ENCODE results near the gene MRPL12. TPM values are rescaled to one million over a fixed set of nuclear protein-coding genes. Genes with fewer than 3 reads are reported as not detected.

The MRPL12 gene
- total RNA-seq, 1 donor from 2014 or later: 11.6 TPM

DNA sequence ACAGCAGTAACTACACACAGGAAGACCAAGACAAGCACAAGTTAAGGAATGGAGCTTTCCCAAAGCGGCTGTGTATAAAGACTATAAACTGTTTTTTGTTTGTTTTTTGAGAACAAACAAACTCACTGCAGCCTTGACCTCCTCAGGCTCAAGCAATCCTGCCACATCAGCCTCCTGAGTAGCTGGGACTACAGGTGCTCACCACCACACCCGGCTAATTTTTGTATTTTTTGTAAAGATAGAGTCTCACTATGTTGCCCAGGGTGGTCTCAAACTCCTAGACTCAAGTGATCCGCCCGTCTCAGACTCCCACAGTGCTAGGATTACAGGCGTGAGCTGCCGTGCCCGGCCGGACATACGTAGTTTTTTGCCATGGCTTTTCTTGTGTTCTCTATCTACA lies 42.7 kb upstream of the MRPL12 start:
- TF ChIP-seq, protein P1, sequence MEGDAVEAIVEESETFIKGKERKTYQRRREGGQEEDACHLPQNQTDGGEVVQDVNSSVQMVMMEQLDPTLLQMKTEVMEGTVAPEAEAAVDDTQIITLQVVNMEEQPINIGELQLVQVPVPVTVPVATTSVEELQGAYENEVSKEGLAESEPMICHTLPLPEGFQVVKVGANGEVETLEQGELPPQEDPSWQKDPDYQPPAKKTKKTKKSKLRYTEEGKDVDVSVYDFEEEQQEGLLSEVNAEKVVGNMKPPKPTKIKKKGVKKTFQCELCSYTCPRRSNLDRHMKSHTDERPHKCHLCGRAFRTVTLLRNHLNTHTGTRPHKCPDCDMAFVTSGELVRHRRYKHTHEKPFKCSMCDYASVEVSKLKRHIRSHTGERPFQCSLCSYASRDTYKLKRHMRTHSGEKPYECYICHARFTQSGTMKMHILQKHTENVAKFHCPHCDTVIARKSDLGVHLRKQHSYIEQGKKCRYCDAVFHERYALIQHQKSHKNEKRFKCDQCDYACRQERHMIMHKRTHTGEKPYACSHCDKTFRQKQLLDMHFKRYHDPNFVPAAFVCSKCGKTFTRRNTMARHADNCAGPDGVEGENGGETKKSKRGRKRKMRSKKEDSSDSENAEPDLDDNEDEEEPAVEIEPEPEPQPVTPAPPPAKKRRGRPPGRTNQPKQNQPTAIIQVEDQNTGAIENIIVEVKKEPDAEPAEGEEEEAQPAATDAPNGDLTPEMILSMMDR (IDR thresholded peaks at IDR 0.05; ENCODE audit: insufficient read depth, low read length, severe bottlenecking): no peak
- H3K36me3 ChIP-seq (ENCODE audit: control insufficient read depth, insufficient read depth, low read length): peaks cover 6% of the 10 kb centered on the region
- no peak overlapping the region for H3K4me3 ChIP-seq (ENCODE audit: low read depth, low read length)
- DNase-seq (ENCODE audit: low read depth) (no peak), FAIRE-seq (no peak)
- no peaks in the 10 kb centered on the region for H3K27me3 ChIP-seq (ENCODE audit: control insufficient read depth, insufficient read depth, low read length)

DNA sequence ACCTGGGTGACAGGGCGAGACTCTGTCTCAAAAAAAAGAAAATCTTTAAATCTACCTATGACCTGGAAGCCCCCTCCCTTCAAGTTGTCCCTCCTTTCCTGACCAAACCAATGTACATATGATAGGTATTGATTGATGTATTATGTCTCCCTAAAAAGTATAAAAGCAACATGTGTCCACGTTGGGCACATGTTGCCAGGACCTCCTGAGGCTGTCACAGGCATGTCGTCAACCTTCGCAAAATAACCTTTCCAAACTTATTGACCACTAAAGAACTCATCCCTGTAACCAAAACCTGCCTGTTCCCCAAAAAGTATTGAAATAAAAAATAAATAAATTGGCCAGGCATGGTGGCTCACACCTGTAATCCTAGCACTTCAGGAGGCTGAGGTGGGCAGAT lies 41.2 kb upstream of the MRPL12 start:
- no peak for FAIRE-seq
- Histone ChIP-seq H3K4me3 (ENCODE audit: low read depth, low read length) (no peak overlapping the region), H3K36me3 (ENCODE audit: control insufficient read depth, insufficient read depth, low read length) (peaks cover 6% of the 10 kb centered on the region), H3K27me3 (ENCODE audit: control insufficient read depth, insufficient read depth, low read length) (no peaks in the 10 kb centered on the region)
- TF ChIP-seq, protein P1 (IDR thresholded peaks at IDR 0.05; ENCODE audit: insufficient read depth, low read length, severe bottlenecking): no peak
- DNase-seq (ENCODE audit: low read depth): no peak

DNA sequence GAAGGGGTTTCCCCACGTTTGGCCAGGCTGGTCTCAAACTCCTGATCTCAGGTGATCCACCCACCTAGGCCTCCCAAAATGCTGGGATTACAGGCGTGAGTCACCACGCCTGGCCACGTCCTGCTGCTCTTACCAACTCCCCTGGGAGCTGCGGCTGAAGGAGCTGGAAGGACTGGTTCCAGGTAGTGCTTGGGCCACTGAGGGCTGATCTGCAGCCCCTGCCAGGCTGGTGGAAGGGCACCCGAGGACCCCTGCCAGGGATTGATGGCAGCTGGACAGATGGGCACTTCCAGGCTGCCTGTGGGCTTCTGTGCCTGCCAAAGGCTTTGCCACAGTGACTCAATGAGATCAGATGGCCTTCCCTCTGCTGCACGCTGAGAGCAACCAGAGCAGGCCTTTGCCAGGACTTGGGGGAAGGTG lies 39.1 kb upstream of the MRPL12 start:
- DNase-seq (ENCODE audit: low read depth) (peak; percentile 20), FAIRE-seq (no peak)
- Histone ChIP-seq H3K27me3 (ENCODE audit: control insufficient read depth, insufficient read depth, low read length) (no peaks in the 10 kb centered on the region), H3K4me3 (ENCODE audit: low read depth, low read length) (no peak overlapping the region), H3K36me3 (ENCODE audit: control insufficient read depth, insufficient read depth, low read length) (peaks cover 7% of the 10 kb centered on the region)
- TF ChIP-seq, protein P1 (IDR thresholded peaks at IDR 0.05; ENCODE audit: insufficient read depth, low read length, severe bottlenecking): no peak

DNA sequence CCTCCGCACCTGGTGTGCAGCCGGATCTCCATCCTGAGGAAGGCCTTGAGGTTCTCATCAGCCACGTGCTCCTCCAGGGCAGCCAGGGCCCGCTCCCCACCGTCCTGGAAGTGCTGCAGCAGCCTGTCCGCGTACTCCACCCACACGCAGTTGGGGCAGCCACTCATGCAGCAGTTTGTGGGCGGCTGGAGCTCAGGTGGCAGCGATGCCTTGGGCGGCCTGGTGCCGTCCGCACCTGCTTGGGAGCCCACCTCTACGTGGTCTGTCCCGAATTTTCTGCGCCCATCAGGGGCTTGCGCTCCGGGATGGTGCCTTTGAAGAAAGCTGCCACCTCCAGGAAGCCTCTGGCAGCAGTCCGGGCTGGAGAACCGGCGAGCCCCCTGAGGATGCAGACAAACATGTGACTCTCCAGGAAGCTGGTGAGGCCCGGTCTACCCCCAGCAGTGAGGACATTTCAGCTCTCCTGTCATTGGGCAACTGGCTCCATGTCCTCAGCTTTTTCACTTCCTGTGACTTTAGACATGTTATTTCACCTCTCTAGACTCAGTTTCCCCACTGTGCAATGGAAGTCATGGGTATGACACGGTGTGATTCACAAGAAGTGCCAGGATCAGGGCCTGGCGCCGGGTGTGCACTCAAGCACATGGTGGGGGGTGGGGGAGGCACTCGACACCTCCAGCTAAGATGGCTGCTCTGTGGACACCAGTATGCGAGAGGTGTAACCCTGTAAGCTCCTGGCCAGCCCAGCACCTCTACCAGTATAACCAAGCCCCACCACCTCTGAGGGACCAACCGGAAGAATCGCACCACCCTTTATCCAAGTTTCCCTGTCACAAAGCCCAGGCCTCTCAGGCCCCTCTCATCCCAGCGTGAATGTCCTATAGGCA lies 37.7 kb upstream of the MRPL12 start:
- FAIRE-seq (no peak), DNase-seq (ENCODE audit: low read depth) (peak; percentile 4)
- peaks cover 16% of the 10 kb centered on the region for H3K36me3 ChIP-seq (ENCODE audit: control insufficient read depth, insufficient read depth, low read length)
- TF ChIP-seq, protein P1 (IDR thresholded peaks at IDR 0.05; ENCODE audit: insufficient read depth, low read length, severe bottlenecking): no peak
- no peaks in the 10 kb centered on the region for H3K27me3 ChIP-seq (ENCODE audit: control insufficient read depth, insufficient read depth, low read length)
- peak overlapping the region; percentile 76 for H3K4me3 ChIP-seq (ENCODE audit: low read depth, low read length)

DNA sequence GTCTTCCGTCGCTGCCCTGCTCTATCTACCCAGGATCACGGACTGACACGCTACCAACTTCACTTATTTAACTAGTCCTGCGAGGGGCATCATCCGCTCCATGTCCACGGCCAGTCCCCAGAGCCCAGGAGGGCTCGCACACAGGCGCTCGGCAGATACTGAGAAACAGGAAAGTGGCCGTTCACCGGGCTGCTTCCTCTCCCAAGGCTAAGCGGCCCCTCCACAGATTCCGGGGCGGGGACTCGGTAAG lies 37.1 kb upstream of the MRPL12 start:
- TF ChIP-seq, protein P1 (IDR thresholded peaks at IDR 0.05; ENCODE audit: insufficient read depth, low read length, severe bottlenecking): no peak
- no peak for FAIRE-seq
- Histone ChIP-seq H3K36me3 (ENCODE audit: control insufficient read depth, insufficient read depth, low read length) (peaks cover 19% of the 10 kb centered on the region), H3K4me3 (ENCODE audit: low read depth, low read length) (peak overlapping the region; percentile 76), H3K27me3 (ENCODE audit: control insufficient read depth, insufficient read depth, low read length) (no peaks in the 10 kb centered on the region)
- DNase-seq (ENCODE audit: low read depth): no peak
